ENCODE measurements around the gene SETD2.

DNA sequence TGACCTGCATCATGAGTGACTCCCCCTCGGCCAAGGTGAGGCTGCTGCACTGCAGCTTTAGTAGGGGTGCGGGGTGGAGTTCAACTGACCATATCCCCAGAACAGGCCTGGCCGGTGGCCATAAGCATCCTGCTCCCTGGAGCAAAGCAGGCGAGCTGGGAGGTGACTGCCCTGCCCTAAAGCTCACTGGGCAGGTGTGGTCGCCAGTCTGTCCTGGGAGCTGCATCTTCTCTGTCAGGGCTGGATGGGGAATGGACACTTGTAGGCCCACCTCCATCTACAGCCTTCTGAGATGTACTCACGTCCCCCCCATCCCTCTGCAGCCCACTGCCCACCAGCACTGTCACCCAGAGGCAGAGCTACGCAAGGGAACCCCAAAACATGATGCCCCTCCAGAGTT is 169.9 kb downstream of the SETD2 start:
- TF ChIP-seq, protein P1, sequence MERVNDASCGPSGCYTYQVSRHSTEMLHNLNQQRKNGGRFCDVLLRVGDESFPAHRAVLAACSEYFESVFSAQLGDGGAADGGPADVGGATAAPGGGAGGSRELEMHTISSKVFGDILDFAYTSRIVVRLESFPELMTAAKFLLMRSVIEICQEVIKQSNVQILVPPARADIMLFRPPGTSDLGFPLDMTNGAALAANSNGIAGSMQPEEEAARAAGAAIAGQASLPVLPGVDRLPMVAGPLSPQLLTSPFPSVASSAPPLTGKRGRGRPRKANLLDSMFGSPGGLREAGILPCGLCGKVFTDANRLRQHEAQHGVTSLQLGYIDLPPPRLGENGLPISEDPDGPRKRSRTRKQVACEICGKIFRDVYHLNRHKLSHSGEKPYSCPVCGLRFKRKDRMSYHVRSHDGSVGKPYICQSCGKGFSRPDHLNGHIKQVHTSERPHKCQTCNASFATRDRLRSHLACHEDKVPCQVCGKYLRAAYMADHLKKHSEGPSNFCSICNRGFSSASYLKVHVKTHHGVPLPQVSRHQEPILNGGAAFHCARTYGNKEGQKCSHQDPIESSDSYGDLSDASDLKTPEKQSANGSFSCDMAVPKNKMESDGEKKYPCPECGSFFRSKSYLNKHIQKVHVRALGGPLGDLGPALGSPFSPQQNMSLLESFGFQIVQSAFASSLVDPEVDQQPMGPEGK (CRISPR knock-in tag; IDR thresholded peaks at IDR 0.05; ENCODE audit: borderline replicate concordance), result no peak
- TF ChIP-seq ZFP30 (CRISPR knock-in tag; IDR thresholded peaks at IDR 0.05) (no peak), SNAI2 (CRISPR knock-in tag; IDR thresholded peaks at IDR 0.05) (no peak), RARB (CRISPR knock-in tag; IDR thresholded peaks at IDR 0.05) (no peak), ZFP3 (CRISPR knock-in tag; IDR thresholded peaks at IDR 0.05) (no peak), ZNF70 (CRISPR knock-in tag; IDR thresholded peaks at IDR 0.05) (no peak), PPARA (CRISPR knock-in tag; IDR thresholded peaks at IDR 0.05; ENCODE audit: borderline replicate concordance) (no peak), TCF4 (CRISPR knock-in tag; IDR thresholded peaks at IDR 0.05; ENCODE audit: borderline replicate concordance) (no peak), ZNF8 (CRISPR knock-in tag; IDR thresholded peaks at IDR 0.05) (no peak), ESRRG (CRISPR knock-in tag; IDR thresholded peaks at IDR 0.05) (no peak)
